ENCODE measurements around the gene THEM4.
A peak's percentile ranks its signal among the peaks of the same experiment; 100 is the strongest.
"Not testable (repeated sequence)": the region's sequence is repeated elsewhere in the genome, so short reads cannot be mapped to it uniquely, and the experiment has no call there.

THEM4 gene

GRCh38 chr1:151855933-151856332 is 53.4 kb downstream of the THEM4 start:
- TF ChIP-seq JUND (IDR thresholded peaks at IDR 0.05; ENCODE audit: low read depth), result no peak
- in situ Hi-C loops (cut with HindIII; ENCODE audit: low pct_unique_long_range_greater_than_20kb, low sequenced_read_pairs), result no loop called here
- no peak for DNase-seq (ENCODE audit: low read depth in 1 of 2, low spot score in 1 of 2)

- in situ Hi-C loops (cut with HindIII; ENCODE audit: low pct_unique_long_range_greater_than_20kb, low sequenced_read_pairs), result not testable (repeated sequence)
Observed at GRCh38 chr1:151855516-151855915, 53.8 kb downstream of the THEM4 start.

DNA sequence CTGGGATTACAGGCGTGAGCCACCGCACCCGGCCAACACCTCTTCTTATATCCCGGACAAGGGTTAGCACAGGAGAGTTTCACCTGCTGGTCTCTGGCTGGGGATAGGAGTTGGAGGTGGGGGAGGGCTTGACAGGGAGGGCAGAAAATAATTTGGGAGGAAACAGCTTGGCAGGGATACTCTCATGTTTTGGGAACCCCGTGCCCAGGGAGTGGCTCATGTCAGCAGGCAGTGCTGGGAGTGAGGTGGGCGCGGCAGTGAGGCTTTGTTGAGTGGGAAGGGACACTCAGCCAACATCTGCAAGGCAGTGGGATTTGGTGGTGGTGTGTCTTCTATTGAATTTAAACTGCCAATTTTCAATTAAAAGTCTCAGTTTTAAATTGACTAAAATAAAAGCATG is 54.7 kb downstream of the THEM4 start:
- in situ Hi-C loops (cut with HindIII; ENCODE audit: low pct_unique_long_range_greater_than_20kb, low sequenced_read_pairs), result no loop called here
- DNase-seq (ENCODE audit: low read depth in 1 of 2, low spot score in 1 of 2), result no peak
- no peak for TF ChIP-seq JUND (IDR thresholded peaks at IDR 0.05; ENCODE audit: low read depth)

More at GRCh38 chr1:151855516-151855915, 53.8 kb downstream of the THEM4 start:
- peak in 1 of 2 experiments; percentile 37 for DNase-seq (ENCODE audit: low read depth in 1 of 2, low spot score in 1 of 2)

- no peak for DNase-seq (ENCODE audit: low read depth in 1 of 2, low spot score in 1 of 2)
- in situ Hi-C loops (cut with HindIII; ENCODE audit: low pct_unique_long_range_greater_than_20kb, low sequenced_read_pairs), result no loop called here
Observed at GRCh38 chr1:151853411-151853943, 55.8 kb downstream of the THEM4 start, which contains the start of gene THEM5. THEM5 (minus strand) TSS chr1:151853712; CDS start chr1:151853565, 147 bp downstream.

GRCh38 chr1:151852733-151853132 is 56.6 kb downstream of the THEM4 start:
- no peak for TF ChIP-seq JUND (IDR thresholded peaks at IDR 0.05; ENCODE audit: low read depth)
- in situ Hi-C loops (cut with HindIII; ENCODE audit: low pct_unique_long_range_greater_than_20kb, low sequenced_read_pairs), result no loop called here
- no peak for DNase-seq (ENCODE audit: low read depth in 1 of 2, low spot score in 1 of 2)

More at GRCh38 chr1:151853411-151853943, 55.8 kb downstream of the THEM4 start, which contains the start of gene THEM5:
- no peak for TF ChIP-seq JUND (IDR thresholded peaks at IDR 0.05; ENCODE audit: low read depth)

DNA sequence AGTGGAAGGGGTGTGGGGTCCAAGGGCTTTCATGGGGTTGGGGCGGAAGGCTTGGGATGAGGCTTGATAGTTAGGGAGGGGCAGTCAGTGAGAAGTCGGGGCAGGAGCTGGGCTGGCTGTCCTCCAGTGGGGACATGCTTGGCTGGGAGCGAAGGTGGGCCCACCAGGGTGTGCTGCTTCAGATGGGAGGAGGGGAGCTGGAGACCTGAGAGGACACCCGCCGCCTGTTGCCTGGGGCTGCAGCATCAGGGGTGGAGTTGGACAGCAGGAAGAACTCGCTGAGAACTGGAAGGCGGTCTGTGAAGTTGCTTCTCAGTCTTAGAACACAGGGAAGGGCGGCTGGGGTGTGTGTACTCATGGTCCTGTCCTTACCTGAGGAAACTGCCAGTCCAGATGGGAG is 57.4 kb downstream of the THEM4 start:
- in situ Hi-C loops (cut with HindIII; ENCODE audit: low pct_unique_long_range_greater_than_20kb, low sequenced_read_pairs), result no loop called here
- no peak for DNase-seq (ENCODE audit: low read depth in 1 of 2, low spot score in 1 of 2)
- no peak for TF ChIP-seq JUND (IDR thresholded peaks at IDR 0.05; ENCODE audit: low read depth)

- in situ Hi-C loops (cut with HindIII; ENCODE audit: low pct_unique_long_range_greater_than_20kb, low sequenced_read_pairs), result no loop called here
- TF ChIP-seq JUND (IDR thresholded peaks at IDR 0.05; ENCODE audit: low read depth), result no peak
- no peak for DNase-seq (ENCODE audit: low read depth in 1 of 2, low spot score in 1 of 2)
Observed at GRCh38 chr1:151849871-151850270, 59.4 kb downstream of the THEM4 start.

GRCh38 chr1:151849126-151849525 is 60.2 kb downstream of the THEM4 start:
- in situ Hi-C loops (cut with HindIII; ENCODE audit: low pct_unique_long_range_greater_than_20kb, low sequenced_read_pairs), result no loop called here
- TF ChIP-seq JUND (IDR thresholded peaks at IDR 0.05; ENCODE audit: low read depth), result no peak
- no peak for DNase-seq (ENCODE audit: low read depth in 1 of 2, low spot score in 1 of 2)

DNA sequence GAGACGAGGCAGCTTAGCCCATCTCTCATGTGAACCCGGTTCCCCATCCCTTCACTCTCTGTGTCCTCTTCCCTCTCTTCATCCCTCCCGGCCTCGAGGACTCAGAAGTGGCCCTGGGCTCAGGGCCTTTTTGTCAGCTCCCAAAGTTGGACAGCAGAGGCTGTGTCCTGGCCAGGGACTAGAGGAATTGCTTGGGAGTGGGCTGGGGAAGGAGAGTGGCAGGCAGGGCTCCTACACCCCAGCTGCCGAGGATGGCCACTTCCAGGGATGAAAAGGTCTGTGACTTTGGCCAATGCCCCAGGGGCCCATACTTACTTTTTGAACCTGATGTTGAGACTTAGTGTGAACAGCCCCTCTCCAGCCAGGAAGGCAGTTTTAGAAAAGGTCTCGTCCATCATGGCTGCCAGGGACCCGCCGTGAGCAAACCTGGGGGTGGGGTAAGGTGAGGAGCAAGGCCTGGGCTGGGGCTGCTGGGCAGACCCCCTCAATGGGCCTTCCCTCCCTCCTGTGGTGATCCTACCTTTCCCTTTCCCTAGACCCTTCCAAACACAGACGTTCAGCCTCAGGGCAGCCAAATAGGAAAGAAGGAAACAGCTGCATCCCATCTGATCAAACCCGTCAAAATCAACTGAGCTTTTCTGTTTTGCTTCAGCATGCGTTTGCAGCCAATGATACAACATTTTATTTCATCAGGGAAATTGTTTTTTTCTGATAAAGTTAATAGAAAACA is 61.3 kb downstream of the THEM4 start:
- in situ Hi-C loops (cut with HindIII; ENCODE audit: low pct_unique_long_range_greater_than_20kb, low sequenced_read_pairs), result no loop called here
- DNase-seq (ENCODE audit: low read depth in 1 of 2, low spot score in 1 of 2), result no peak
- TF ChIP-seq JUND (IDR thresholded peaks at IDR 0.05; ENCODE audit: low read depth), result no peak

DNA sequence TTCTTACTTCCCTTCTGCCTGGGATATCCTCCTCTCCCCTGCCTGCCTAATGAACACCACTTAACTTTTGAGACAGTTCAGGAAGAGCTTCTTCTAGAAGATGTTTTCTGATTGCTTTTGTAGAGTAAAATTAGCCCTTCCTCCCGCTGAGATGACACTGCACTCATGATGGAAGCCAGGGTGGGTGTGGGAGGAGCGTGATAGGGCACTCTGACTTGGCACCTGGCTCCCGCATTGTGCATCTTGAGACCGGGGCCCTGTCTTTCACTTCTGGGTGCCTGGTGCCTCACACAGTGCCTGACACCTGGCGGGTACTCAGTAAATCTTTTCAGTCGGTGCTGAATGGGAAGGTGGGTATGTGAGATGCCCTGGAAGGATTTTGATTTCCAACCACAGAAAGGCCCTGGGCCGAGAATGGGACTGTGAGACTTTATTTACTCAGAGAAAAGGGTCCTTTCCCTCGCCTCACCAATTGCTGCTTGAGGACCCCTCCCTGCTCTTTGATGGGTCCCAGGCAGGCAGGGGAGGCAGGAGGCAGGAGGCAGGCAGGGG is 62.5 kb downstream of the THEM4 start:
- no peak for DNase-seq (ENCODE audit: low read depth in 1 of 2, low spot score in 1 of 2)
- TF ChIP-seq JUND (IDR thresholded peaks at IDR 0.05; ENCODE audit: low read depth), result no peak
- in situ Hi-C loops (cut with HindIII; ENCODE audit: low pct_unique_long_range_greater_than_20kb, low sequenced_read_pairs), result no loop called here

- no peak for DNase-seq (ENCODE audit: low read depth in 1 of 2, low spot score in 1 of 2)
- TF ChIP-seq JUND (IDR thresholded peaks at IDR 0.05; ENCODE audit: low read depth), result no peak
- in situ Hi-C loops (cut with HindIII; ENCODE audit: low pct_unique_long_range_greater_than_20kb, low sequenced_read_pairs), result no loop called here
Observed at GRCh38 chr1:151846062-151846568, 63.2 kb downstream of the THEM4 start.

- no peak for DNase-seq (ENCODE audit: low read depth in 1 of 2, low spot score in 1 of 2)
- no peak for TF ChIP-seq JUND (IDR thresholded peaks at IDR 0.05; ENCODE audit: low read depth)
- in situ Hi-C loops (cut with HindIII; ENCODE audit: low pct_unique_long_range_greater_than_20kb, low sequenced_read_pairs), result no loop called here
Observed at GRCh38 chr1:151843398-151843797, 65.9 kb downstream of the THEM4 start.

DNA sequence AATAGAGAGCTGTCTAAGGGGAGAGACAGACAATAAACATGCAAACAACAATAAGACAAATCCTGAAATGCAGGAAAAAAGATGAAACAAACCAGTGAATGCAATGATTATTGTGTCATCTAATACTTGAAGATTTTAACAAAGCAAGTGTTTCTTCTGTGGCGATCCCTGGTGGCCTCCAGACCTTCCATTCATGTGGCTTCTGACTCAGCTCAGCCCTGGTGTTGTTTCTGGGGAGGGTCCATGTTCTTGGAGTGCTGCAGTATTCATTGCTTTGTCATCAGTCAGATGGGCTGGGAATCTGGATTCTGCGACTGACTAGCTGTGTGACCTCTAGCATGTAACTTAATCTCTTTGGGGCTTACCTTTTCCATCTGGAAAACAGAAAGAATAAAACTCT is 68.2 kb downstream of the THEM4 start:
- DNase-seq (ENCODE audit: low read depth in 1 of 2, low spot score in 1 of 2), result no peak
- in situ Hi-C loops (cut with HindIII; ENCODE audit: low pct_unique_long_range_greater_than_20kb, low sequenced_read_pairs), result no loop called here
- no peak for TF ChIP-seq JUND (IDR thresholded peaks at IDR 0.05; ENCODE audit: low read depth)

All from T47D (cell line).